Measurements from ENCODE around the gene RNF26. TPM values are rescaled to one million over a fixed set of nuclear protein-coding genes. Genes with fewer than 3 reads are reported as not detected.

Gene RNF26
- polyA plus RNA-seq, 1 donor, result 16.2 TPM

DNA sequence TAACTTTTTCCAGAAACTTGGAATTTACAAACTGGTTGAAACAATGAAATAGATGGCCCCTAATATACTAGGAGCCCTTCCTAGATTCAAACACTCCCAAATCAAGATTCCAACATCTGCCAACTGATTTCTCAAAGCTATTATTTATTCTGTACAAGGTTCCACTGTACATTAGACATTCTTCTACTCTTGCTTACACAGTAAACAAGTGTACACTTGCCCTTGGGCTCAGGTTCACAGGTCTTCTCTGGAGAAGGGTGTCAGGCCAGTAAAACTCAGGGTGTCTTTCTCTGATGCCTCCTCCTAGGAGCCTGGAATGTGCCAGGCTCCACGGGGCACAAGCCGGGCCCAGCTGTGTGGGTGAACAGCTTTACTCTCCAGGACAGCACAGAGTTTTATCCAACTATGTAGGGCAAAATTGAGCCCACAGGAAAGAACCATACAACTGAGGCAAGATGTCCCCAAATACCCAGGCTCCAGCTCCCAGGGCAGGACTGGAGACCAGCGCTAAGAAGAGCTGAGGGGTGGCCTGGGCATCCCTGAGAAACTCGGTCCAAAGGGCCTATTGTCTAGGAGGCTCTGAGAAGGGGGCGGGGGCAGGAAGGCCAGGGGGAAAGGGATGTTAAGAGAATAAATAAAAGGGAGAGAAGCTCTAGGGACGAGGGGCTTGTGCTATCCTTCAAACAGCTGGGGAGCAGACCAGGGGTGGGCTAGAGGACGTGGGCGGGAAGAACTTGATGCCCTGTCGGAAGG lies 20.9 kb downstream of the RNF26 start:
- no peak for DNase-seq

DNA sequence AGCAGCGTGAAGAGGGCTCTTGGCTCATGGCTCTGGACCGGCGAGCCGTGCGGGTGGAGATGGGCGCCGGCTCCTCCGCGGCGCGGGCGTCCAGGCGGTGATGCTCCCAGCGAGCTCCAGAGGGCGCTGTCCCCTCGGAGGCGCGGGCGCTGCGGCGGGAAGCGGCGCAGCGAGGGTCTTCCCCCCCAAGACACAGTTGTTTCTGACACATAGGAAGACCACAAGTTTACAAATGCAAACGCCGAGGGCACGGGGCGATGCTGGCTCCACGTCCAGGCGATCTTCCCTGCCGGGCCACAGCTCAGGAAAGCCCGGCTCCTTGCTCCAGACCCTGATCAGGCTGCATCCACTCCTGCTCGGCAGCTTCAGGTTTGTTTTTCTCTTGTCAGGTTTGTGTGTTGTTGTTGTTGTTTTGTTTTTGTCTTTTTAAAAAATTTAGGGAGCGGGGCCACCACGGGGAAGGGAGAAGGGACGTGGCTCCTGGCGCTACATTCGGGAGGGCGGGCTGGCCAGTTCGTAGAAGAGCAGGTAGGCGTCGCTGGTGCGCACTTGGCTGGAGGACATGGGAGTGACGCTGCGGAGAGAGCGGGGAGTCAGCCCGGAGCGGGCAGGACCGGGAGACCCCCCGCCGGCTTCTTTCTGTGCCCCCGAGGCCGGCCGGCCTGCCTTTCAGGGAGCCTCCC lies 22.2 kb downstream of the RNF26 start:
- peak; percentile 88 for DNase-seq

DNA sequence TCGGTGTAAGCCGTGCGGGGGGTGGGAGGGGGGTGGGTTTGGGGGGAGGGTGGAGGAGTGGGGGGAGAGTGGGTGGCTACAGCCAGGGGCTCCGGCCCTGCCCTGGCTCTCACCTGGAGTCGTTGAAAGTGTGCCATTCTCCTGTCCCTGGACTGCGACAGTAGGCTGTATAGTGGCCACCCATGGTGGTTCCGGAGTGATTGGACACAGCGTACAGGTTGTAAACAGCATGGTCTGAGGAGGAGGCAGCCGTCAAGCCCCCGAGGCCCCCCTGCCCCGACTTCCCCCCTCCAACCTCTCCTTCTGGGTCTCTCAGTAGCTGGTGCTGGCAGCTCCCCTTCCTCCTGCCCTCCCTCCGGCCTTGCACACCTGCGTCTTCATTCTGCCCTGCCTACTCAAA lies 22.7 kb downstream of the RNF26 start:
- no peak for DNase-seq

DNA sequence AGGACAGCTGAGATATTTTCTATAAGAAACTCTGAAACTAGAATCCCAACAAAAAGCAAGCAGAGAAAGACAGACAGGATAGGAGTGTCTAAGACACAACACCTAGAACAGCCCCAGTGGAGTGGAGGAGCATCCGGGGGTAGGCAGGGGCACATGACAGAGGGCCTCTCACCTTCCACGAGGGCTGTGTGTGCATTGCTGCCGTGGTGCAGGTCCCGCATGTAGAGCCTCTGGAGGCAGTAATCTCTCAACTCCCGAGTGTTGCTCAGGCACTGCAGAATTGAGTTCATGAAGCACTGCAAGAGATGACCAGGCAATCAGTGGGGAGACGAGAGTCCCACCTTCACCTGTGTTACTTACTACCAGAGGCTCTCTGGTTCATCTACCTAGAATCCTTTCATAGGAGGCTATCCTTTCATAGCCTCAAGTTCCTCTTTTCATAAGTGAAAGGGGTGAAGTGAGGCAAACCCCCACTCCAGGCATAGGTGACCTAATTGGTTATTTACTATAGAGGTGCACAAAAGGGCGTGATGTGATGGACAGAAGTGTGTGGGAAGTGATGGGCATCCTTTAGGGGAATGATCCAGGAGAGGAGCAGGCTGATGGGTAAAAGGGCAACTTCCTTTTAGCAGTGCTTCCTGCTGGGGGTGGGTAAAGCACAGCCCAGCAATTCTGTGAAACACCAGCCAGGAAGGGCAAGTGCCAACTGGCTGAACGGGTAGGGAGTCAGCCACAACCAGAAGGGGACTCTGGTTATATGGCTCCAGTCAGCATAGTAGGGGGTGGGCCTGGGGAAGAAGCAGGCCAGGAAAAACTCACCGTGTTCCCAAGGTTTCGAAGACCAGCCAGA lies 25.3 kb downstream of the RNF26 start:
- DNase-seq, result no peak

DNA sequence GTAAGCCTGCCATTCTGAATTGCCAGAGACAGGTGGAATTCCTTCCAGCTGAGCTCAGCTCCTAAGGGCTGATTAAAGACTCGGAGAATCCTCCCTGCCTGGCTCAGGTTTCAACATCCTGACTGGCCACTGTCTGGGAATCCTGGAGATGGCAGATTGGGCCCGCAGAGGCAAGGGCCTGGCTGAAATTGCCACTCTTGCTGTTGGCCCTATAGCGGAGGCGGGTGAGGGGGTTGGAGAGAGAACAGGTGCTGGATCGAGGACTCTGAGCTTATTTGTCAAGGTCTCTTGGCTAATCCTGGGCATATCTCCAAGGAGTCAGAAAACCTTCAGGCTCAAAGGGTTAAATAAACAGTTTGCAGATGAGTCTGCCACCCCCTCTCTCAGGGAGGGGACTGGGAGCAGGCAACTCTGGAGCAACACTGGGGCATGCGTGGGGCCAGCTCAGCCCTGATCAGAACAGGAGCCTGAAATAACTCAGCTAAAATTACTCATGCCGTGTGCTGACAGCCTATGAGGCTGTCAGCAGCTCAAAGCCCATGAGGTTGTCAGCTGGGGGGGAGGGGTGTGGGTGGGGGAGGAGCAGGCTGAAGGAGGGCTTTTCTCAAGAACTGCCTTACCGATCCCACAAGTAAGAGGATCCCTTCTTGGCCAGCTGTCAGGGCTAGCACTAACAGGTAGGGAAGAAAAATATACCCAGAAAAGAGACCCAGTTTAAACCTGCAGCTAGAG lies 26.9 kb downstream of the RNF26 start:
- no peak for DNase-seq

DNA sequence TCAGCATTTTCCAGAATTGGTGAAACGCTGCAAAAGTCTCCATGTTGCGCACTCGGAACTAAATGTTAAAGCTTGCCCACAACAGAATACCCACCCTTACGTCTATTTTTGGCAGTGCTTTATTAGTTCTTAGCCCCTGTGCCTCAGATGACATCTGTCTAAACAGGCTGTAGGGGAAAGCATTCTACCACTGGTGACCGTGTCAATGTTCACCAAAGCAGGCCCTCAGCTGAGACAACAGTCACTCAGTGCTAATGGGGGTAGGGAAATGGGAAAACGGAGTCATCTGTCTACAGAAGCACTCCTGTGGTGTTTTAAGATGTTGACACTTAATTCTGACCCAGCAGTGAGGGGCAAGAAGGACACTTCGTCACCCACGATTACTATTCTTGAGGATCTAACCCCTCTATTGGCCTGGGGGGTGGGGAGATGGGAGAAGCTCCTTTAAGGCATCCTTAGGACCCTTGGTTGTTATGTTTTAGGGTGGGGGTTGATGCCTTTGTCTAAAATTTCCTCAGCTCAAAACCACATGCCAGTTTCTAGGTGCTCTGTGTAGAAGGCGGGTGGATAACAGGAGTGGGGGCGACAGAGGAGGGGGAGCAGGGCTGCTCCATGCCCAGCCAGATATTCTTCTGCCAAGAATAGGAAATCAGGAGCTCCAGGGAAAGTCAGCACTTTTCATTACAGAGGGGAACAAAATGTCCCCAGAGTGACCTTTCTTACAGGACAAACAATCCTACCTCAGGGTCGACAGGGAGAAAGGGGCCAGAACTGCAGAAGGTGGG lies 27.8 kb downstream of the RNF26 start:
- DNase-seq, result no peak

DNA sequence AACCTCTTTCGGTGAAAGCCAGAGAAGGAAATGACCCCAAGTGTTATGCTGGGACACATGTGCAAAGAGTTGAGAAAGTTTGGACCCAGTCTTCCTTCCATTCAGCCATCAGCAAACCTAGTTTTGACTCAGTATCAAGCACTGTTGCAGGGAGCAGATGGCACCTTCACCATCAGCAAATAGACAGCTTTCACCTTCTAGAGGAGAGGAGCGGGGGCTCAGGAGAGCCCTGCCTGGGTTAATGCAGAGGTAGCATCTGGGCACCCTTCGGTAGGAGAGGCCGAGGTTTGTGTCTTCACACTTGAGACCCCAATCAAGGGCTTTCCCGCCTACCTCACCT lies 28.4 kb downstream of the RNF26 start:
- DNase-seq, result no peak

DNA sequence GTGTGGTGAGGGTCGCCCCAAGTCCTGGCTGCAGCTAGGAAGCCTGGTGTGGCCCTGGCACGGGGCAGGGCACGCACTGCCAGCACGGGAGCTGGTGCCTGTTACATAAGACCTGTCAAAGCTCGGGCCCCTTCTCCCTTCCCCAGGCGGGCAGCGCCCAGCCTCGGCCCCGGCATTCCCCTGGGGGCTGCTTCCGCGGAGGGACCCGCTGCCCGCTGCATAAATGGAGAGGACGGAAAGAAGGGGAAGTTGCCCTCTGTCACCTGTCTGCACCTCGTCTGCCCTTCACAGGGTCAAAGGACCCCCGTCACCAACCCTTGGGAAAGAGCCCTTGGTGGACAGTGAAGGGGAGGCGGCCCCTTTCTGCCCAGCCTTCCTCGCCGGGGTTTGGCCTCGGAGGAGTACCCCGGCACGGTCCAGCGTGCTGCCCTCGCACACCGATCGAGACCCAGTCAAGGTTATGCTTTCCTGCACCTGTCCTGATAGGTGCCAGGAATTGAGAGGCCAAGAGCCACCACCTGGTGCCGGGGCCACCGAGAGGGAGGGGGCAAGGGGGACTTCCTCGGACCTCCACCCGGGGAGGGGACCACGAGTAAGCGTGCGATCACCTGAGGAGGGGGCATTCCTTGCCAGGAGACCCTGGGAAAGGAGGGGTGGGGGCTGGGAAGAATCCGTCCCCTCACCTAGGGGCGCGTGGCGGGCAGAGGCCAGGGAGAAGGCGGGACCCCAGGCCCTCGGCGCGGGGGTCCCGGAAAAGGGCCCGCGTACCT lies 28.9 kb downstream of the RNF26 start:
- no peak for DNase-seq

DNA sequence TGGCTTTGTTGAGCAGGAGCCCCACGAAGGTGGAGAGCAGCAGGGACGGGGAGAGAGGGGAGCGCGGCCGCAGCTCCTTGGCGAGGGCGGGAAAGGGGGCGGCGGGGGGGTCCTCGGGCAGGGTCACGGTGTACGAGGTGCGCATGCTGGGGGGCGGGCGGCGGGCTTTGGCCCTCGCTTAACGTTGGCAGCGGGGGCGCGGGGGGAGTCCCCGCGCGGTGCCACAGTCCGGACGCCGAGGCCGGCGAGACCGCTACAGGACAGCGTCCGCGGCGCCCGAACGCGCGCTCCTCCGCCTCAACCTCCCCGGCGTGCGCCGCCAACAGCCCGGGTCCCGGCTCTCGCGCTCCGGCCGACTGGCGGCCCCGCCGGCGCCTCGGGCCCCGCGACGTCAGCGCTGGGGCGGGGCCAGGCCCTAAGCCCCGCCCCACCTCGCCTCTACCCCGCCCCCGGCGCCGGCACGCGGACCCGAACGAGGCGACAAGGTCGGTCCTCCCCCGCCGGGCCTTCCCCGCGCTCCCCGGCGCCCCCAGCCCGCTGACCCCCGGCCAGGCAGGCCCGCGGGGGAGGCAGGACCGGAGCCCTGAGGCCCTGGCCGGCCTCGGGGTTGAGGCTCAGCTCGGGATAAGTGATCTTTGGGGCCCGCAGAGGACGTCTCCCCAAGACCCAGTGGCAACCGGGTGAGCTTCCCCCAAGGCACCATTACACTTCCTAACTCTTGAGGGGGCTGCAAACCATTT lies 29.7 kb downstream of the RNF26 start:
- DNase-seq, result no peak

DNA sequence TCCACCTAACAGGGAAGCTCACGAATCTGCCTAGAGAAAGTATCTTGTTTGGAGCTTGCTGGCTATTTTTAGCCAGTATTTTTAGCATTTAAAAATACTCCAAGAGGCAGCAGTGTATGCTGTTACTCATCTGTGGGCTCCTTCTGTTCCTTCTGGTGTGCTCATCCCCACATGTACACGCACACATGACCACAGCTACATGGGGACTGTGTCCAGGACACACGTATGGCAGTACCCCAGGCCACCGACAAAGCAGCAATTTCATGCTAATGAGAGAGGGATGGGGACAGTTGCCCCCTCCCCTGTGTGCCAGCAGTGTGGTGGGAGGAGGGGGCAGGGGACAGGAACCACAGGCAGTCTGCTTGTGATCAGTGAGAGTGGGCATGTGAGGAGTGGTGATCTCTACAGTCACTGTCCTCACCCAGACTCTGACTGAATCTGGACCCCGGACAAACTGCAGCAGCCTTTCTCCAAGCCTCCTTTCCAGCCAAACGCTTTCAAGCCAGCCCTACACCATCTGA lies 30.8 kb downstream of the RNF26 start:
- no peak for DNase-seq

DNA sequence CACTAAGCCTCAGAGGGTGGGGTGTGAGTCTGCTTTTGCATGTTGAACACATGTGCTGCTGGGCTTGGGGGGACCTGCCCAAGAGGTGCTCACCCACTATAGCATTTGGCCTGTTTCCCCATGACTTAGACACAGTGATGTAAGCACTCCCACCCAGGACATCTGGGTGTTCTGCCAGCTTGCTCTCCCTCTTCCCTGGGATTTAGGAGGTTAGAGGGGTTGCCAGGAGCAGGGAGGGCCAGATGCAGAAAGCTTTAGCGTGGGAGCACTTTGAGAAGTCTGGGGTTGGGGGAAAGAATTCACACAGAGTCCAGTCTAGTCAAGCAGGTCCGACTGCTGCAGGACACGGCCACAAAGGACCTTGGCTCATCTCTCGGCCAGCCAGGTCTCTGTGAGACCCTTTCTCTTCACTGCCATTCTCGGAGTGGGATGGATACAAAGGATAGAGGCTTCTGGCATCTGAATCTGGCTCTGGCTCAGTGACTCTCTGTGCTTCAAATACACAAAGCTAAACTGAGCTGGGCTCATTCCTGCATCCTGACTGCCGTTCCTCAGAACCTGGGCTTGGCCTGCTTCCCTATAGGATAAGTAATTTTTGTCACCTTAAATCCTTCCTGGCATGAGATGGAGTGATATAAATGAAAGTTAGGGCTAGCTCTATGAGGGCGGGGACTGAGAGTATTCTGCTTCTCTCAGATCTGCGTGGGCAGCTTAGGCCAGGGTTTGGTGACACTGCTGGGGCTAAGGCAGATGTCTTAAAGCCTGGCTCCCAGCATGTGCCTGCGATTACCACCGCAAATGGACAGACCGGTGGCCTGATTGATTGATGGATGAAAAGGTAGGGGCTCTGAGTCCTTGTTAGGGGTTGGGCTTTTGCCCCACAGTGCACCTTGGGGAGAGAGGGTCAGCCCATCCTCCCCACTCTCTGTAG lies 32.6 kb downstream of the RNF26 start:
- DNase-seq, result no peak

DNA sequence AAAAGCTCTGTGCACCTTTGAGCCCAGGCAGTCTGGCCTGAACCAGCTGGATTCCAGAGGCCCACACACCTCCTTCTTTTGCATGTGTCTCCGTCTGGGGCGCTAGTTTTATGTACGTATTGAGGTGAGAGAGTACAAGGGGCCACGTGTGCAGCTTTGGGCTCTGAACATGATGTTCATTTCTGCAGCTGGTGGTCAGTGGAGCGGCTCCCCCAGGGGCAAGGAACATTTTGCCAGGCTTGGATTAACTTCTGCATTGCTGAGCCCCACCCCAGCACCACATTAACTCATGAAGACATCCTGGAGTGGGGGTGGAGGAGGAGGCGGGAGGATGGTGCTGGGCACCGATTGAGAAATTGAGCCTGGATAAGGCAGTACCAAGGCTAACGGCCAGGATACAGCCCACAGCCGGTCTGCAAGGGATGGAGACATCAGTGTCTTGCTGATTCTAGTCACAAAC lies 33.4 kb downstream of the RNF26 start:
- DNase-seq, result no peak

DNA sequence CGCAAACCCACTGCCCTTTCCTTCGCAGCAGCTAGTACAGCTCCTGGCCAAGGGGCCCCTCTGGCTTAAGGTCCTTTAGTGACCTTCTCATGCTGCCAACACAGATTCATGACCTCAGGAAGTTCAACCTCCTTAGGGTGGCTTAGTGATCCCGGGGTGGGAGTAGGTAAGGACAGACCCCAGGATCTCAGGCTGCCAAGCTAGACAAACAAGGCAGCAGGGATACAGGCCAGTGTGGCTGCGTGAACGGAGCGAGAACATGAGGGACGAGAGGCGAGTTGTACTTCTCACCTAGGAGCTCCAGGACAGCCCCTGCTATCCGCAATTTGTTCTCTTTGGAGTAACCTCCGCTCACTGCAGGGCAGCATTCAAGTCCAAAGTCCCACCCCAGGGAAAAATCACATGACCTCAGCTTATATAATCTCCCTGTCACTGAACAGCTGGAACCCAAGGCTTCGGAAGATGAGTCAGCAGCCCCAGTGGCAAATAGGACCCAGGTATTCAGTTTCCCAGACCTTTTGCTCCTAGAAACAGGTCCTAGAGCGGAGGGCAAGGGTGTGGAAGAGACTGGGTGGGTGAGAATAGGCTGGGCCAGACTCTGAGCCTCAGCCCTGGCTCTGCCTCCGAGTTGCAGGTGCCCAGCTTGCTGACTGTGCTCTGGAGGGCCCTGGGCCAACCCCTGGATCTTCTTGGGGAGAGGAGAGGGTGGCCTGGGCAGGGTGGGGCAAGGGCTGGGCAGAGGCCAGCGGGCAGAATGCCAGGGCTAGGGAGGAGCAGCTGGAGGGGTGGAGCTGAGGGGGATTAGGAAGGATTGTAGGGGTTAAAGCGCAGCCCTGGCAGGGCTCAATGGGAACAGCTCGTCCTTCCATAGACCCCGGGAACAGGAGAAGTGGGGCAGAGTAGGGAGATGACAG lies 34.1 kb downstream of the RNF26 start:
- no peak for DNase-seq

DNA sequence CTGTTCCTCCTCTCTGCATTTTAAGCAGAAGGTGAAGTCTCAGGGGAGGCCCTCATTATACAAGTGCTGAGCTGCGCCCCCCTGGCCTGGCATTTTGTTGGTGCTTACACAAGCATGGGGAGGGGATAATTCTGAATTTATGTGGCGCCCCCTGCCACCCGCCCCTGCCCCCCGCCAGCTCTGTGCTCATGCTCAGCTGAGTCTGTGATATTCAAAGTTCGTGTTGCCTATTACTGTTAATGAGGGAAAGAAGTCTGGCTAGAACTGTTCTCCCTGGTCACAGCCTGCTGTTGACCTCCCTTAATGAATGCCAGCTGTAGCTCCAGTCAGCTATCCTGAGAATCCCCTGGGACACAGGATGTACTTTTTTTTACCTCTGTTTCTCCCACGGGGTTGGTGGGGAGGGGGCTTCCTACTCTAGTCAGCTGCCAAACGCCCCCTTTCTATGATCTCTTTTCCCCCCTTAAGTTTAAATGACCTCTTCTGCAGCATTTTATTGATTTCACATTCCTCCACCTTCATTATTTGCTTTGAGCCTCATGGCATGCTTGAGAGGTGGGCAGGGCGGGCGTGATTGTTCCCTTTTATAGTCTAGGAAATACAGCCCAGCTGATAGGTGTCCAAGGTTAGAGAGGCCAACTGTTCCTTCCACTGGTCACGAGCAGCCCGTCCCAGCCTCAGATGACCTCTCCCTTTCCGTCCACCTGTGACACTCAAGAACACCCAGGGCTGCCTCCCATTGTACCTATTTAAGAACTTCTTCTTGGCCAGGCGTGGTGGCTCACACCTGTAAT lies 35.0 kb downstream of the RNF26 start:
- no peak for DNase-seq

DNA sequence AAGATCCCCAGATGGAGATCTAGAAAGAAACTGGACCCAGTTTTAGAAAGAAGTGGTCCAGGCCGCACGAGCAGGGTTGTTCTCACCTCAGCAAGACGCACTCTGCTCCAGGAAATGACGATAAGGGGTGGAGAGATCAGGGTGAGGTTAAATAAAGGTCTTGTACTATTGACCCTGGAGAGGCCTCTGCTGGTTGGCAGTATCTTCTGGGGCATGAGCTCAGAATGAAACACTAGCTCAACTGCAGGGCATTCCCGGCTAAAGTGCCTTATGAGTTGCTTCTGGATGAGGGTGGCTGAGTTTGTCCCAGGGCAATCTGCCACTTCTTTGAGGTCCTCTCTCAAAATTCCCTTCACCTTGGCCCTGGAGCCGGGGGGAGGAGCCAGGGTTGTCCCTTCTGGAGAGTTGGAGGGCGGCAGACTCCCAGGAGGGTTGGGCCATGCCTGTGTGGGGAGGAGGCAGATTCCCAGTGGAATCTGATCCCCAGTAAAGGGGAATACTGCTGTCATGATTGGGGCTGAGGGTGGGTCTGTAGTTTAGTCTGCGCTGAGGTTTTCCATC lies 36.2 kb downstream of the RNF26 start:
- DNase-seq, result no peak

DNA sequence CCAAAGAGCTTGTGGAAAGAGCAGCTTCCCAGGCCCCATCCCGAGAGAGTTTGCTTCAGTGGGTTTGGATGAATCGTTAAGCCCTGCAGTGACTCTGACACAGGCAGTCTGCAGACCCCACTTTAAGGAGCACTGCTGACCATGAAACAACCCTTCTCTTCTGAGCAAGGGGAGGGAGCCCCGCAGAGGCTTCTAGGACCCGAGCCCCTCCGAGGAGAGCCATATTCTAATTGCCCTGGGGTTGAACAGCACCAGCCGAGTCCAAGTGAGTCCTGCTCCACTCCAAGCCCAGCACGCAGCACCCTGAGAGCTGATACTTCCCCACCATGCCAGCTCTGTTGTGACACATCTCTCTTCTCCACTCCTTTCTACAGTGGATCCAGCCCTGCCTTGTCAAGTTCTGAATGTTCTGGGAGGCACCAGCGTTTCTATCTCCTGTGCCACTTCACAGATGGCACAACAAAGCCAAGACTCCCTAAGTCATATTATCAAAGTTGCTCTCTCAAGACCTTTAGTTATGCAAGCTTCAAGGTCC lies 36.8 kb downstream of the RNF26 start:
- DNase-seq, result no peak
